Measurements from ENCODE around the gene RAB28.
A peak's percentile ranks its signal among the peaks of the same experiment; 100 is the strongest.

Gene RAB28

DNA sequence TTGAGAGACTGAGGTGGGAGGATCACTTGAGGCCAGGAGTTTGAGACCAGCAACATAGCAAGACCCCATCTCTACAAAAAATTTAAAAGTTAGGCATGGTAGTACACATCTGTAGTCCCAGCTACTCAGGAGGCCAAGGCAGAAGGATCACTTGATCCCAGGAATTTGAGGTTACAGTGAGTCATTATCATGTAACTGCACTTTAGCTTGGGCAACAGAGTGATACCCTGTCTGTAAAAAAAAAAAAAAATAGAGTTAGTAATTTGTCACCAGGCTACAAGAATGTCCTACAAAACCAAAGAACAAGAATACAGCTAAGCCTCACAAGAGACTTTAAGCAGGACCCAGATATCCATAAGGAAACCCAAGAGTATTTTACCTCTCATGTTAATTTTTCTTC is 27.0 kb upstream of the RAB28 start:
- no peak for DNase-seq

DNA sequence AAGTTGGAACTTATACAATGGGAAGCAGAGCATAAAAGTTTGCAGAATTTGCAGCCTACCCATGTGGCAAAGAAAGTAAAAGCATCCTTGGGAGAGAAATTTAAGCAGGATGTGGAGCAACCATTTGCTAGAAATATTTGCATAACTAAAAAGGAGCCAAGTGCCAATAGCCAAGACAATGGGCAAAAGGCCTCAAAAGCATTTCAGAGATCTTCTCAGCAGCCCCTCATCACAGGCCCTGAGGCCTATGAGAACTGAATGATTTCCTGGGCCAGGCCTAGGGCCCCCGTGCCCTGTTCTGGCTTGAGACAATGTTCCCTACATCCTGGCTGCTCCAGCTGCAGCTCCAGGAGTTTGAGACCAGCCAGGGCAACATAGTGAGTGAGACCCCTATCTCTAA is 25.3 kb upstream of the RAB28 start:
- no peak for DNase-seq

DNA sequence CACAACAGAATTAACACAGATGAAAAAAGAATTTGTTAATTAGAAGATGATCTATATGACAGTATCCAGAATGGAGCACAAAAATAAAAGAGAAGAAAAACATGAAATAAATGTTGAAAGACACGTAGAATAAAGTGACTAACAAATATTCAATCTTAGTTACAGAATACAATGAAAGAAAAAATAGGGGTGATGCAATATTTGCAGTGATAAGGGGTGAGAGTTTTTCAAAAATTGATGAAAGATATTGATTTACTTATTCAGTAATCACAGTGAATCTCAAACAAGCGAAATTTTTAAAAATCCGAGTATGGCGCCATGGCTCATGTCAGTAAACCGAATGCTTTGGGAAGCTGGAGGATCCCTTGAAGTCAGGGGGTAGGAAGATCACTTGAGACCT is 20.2 kb upstream of the RAB28 start:
- DNase-seq: no peak

DNA sequence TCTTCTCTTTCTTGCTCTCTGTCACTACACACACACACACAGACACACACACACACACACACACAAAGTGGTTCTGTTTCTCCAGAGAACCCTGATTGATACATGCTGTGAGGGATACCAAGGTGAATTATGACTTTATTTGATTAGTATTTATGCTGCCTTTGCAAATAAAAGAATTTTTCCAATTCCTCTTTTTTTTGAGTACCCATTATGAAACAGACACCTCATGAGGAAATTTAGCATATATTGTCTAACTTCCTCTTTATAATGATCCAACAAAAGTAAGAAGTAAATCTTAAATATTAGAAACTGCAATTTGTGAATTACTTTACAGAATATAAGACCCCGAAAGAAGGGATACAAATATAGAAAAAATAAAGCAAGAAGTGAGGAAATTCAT is 14.3 kb upstream of the RAB28 start:
- no peak for DNase-seq

DNA sequence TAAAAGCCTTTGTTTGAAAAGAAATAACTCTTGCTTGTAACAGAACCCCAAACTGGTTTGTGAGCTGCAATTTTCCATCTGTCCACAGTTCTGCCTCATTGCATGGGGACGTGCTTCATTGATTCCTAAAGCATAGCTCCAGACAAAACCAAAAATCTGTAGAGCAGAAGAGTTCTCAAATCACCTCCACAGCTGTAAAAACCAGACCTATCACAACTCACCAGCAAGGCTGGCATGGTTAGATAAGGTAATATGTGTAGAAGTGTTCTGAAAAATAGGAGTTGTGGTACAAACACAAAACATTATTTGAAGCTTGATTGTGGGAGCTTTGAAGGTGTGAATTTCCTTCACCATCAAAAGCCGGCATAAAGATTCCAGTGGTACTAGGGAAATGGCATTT is 12.5 kb upstream of the RAB28 start:
- DNase-seq: no peak

DNA sequence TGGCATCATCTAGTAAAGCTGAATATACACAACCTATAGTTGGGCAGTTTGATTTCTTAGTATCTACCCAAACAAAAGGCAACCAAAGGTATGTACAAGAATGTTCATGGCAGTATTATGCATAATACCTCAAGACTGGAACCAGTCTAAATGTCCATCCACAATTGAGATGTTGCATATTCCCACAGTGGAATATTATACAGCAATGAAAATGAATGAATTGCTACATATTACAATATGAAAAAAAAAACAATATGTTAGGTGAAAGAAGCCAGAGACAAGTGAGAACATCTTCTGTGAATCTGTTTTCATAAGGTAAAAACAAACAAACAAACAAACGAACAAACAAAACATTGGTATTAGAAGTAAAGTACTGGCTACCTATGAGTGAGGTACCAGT is 11.6 kb upstream of the RAB28 start:
- DNase-seq: no peak

DNA sequence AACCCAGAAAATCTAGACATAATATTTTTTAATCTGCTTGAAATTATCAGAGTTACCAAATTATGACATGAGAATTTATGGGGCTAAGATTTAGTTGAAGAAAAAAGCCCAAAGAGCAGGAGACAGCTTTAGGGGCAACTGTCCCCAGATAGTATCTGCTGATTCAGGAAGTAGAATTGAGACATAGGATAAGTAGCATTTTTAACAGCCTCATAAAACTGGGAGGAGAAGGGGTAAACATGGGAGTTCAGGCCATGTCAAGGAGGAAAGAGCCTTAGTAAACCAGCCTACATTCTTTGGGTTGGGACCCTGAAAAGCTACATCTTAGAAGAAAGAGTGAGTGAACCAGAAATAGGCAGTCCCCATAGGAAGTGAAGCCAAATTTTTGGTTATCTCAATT is 9.7 kb upstream of the RAB28 start:
- DNase-seq: no peak

DNA sequence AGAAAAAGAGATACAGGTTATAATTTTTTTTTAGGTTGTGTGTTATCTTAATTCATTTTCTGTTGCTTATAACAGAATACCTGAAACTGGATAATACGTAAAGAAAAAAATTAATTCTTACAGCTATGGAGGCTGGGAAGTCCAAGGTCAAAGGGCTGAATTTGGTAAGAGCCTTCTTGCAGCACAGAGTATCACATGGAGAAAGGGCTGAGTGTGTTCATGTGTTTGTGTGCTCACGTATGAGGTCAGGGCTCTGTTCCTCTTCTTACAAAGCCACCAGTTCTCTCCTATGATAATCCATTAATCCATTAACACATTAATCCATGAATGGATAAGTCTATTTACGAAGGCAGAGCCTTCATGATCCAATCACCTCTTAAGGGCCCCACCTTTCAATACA is 8.6 kb upstream of the RAB28 start:
- no peak for DNase-seq

DNA sequence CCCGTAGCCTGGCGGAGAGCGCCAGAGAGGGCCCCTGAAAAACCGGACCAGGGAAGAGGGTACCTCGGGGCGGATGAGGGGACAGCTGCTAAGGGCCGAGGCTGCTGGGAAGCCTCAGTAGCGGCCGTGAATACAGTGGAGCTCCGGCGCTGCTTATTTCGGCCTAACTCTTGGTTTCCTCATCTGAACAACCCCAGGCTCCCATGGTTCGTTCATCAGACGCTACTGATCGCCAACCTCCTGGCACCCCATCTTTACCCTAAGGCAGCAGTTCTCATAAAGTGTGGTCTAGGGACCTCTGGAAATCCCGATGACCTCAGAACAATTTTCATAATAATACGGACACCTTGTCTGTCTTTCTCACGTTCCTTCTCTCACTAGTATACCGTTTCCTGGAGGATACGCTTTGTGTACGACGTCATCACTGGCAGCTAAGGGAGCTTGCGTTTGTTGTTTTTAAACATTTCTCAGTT is 645 bp upstream of the RAB28 start:
- peak in 1 of 58 donors; percentile 22 for DNase-seq

DNA sequence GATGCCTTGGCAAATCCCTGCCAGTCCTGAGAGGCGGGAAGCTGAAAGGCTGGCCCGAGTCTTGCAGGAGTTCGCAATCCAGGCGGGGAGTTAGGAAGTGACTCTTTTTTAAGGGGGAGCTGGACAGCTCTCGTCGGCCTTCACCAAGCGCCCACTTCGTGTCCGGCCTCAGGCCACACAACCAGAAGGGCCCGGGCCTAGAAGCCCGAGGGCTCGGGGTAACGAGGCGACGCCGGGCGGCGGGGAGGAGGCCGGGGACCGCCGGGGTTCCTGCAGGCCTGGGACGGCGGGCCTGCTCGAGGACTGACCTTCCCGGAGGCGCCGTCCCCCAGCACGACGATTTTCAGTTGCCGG is 395 bp downstream of the RAB28 start:
- DNase-seq: peak in 39 of 58 donors; percentile 9 to 77 (median 58)

DNA sequence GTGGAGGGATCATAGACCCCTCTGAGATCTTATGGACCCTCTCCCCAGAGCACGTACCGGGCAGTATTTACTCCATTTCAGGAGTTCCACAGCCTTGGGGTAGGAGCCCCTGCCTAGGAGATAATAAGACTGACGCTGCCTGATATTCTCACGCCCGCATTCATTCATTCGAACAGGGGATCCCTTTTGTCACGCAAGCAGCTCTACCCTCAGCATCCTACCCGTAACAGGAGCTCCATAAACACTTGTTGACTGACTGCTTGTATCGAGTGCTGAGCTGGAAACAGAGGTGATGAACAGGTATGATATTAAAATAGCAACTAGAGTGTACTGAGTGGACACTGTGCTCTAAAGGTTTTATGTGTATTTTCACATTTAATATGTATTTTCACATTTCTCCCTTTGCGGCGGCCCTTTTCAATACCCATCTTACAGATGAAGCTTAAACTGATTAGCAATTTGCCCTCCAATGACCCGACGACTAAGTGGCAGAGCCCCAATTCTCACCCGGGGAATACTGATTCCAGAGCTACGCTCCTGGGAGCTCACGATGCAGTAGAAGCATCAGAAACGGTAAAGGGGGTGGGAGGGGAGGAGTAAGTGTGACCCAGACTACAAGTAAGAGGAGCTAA is 888 bp downstream of the RAB28 start:
- DNase-seq: peak in 8 of 58 donors; percentile 2 to 77 (median 13)

DNA sequence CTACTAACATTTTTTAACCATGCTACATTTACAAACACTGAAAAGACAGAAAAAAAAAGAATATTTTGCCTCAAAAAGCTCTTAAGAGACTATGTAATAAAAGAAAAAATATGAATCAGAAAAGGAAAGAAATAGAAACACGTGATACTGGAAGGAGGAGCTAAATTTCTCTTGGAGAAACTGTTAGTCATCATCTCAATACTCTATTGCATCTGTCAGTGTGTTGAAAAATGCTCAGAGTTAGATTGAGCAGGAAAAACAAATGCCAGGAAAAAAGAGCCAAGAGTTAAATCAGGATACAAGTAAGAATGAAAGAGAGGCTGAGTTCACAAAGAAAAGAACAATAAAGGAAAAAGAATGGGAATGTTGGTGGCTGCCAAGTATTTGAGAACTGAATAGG is 2.6 kb downstream of the RAB28 start:
- DNase-seq: no peak

DNA sequence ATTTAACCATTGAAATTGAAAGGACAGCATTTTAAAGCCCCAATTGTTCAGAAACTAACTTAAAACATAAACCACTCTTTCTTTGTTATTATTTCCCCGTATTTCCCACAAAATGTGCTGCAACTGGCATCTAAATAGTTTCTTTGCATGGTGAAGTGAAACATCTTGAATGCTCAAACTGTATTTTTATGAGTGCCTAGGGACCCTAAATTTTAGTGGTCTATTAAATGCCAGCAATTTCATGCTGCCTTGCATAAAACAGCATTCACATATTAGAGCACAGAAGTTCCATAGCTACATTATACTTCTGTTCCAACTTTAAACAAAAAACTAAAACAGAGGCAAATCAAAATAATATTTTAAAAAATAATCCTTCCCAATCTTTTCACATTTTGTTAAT is 5.4 kb downstream of the RAB28 start:
- no peak for DNase-seq

DNA sequence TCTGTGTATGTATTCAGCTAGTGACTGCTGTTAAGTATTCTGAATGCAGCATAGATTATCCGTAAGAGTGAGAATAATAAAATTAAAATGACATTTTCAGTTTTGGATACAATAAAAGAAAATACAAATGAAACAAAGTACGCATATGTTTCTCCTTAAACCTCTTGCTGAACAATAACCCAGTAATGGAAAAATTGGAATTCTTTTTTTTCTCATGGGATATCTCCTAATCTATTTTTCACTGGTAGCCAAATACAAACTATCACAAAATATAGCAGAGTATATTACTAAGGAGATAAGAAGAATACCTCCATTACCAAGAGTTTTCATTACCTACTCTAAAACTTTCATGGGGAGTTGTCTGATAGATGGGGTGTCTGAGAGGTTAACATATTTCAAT is 6.0 kb downstream of the RAB28 start:
- no peak for DNase-seq

DNA sequence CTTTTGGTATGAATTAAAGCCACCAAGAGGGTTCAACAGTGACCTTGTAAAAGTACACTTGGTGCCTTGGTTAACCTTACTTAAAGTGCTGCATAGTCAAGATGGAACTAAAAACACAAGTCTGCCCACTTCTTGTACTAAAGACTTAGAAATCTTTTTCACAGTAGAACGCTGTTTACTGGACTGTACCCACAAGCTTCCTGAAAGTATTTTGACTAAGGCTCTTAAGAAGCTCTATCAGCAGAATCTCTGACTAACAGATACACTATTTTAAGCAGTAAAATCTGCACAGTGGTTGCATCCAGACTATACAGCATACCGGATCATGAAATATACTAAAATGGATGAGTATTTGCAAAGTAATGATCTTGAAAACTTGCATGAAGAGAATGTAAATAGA is 7.2 kb downstream of the RAB28 start:
- no peak for DNase-seq

DNA sequence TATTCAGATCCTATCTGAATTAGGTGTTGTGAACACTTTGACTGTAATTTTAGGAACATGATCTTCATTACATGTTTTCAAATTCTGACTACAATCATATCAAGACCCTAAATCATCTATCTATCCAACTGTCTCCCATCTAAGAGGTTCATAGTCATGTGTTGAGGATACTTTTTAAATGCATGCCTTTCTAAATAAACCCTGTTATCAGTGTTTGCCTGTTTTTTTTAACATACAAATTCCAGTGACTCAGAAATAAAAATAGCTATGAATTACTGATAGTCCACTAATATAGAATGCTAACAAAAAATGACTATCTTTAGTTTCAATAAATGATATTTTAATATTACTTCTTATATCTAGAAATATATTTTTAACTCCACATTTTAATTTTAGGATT is 8.0 kb downstream of the RAB28 start:
- DNase-seq: no peak

DNA sequence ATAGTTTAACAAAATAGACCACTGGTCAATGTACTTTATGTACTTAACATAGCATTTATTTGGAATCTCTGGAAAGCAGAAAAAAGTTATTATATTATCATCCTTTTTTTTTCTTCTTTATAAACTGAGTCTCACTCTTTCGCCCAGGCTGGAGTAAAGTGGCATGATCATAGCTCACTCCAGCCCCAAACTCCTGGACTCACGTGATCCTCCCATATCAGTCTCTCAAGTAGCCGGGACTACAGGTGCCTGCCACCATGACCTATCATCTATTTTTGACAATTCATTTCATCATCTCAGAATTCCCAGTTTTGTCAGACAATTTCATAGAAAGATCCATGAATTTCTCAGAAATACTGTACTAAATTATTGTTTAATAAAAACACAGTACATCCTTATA is 12.7 kb downstream of the RAB28 start:
- DNase-seq: no peak

DNA sequence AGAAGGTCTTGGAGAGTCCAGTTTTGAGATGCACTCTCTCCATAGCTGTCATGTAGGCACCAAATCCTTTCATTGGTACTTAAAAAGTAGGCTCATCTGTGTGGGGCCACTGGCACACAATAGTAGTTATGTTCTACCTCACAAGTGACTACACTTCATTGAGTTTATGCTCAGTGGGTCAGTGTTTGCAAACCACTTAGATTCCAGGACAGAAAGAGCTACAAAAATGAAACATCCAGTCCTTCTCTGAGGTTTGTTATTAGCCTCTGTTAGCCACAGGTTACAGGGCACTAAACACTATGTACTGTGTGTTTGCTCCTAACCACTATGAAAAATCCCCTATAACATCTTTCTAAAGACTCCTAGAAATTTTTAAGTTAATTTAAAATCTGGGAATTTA is 13.8 kb downstream of the RAB28 start:
- DNase-seq: no peak

DNA sequence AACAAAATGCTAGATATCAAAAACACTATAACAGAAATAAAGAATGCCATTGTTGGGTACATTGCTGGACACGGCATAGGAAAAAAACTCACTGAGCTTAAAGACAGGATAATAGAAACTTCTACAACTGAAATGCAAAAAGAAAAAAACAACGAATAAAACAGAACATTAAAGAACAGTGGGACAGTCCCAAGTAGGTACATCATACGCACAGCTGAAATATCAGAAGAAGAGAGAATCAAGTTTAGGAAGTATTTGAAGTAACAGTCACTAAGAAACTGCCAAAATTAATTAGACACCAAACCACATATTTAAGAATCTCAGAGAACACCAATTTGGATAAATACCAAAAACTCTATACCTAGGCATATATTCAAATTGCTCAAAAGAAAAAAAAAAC is 19.2 kb downstream of the RAB28 start:
- no peak for DNase-seq

DNA sequence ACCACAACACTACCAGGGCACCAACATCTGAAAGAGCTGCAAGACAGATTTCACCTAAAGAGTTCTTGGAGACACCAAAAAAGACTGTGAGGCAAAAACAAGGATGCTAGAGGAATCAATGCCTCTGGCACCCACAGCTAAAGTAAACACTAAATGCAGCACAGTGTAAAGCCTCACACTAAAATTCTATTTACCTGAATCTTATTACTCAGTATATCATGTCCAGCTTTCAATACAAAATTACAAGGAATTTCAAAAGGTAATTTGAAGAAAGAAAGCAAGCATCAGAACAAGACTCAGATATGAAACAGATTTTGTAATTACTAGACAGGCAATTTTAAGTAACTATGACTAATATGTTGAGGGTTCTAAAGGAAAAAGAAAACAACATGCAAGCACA is 19.6 kb downstream of the RAB28 start:
- no peak for DNase-seq

DNA sequence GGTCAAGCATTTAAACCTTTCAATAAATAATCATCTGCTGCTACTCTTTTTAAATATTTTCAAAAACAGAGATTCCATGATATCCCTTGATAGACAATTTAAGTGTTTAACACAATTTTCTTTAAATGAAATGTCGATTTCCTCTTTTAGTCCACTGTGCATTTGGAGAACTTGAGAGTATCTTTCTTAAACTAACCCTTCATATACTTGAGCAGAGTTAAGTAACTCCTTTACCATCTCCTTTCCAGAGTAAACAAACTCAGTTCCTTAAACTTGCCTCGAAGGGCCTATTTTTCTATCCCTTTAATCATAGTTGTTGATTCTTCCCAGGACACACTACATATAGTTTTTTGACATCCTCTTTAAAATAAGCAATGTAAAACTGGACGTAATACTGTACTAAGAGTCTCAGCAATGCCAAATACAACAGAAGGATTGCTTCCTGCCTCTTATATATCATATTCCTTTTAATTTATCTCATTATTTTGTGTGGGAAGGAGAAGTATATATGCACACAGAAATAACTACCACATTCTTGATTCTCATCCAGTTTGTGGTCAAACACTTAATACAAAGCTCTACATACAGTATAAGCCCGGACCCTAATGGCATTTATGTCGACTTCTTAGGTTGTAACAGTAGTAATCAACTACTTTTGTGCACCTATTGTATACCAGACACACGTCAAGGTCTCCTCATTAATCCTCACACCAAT is 22.8 kb downstream of the RAB28 start:
- no peak for DNase-seq

DNA sequence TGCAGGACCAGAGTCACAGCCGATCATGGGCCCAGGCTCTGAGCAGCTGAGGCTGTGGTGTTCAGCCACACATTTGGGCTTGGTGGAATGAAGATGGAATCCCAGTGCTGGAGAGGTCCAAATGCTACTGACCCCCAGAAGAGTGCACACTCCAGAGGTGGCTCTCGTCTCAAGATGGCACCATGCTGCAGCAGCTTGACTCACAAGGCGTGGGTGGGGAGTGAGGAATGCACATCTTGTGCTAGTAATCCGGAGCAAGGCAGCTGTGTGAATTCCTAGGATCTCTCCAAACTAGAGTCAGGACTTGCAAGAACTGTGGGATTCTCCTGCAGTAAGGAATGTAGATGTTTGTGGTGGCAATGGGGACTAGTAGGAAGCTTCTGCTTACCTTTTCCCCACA is 28.7 kb downstream of the RAB28 start:
- no peak for DNase-seq

DNA sequence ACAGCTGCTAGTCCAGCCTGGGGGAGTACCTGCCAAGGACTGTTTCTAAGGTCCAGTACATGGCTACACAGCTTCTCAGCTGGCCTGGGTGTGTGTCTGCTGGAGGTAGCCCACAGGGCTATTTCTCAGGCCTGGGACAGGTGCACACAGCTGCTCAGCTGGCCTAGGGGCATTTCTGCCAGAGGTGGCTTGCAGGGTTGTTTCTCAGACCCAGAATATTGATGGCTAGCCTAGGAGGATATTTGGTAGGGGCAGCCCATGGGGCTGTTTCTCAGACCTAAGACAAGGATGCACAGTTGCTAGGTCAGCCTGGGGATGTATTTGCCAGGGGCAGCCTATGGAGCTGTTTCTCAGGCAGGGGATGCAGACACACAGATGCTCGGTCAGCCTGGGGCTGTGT is 29.4 kb downstream of the RAB28 start:
- no peak for DNase-seq

Measured in anterior cingulate cortex (tissue), 58 donors.